ENCODE data around the gene TXNL4A. TPM values are rescaled to one million over a fixed set of nuclear protein-coding genes. Genes with fewer than 3 reads are reported as not detected.
"Not testable (repeated sequence)": the region's sequence is repeated elsewhere in the genome, so short reads cannot be mapped to it uniquely, and the experiment has no call there.

Gene TXNL4A
- total RNA-seq, 4 donors from 2014 or later: 14.0 to 44.5 (median 19.4) TPM

- no peaks in the 10 kb centered on the region for H3K36me3 ChIP-seq
- DNase-seq: no peak
- peaks cover 0 to 6% (median 0%) of the 10 kb centered on the region in 4 donors for H3K9me3 ChIP-seq
- H3K27ac ChIP-seq: no peak overlapping the region
- TF ChIP-seq CTCF (IDR thresholded peaks at IDR 0.05) (no peak), POLR2A (IDR thresholded peaks at IDR 0.05) (no peak)
- no peaks in the 10 kb centered on the region for H3K4me1 ChIP-seq
- no peak overlapping the region for H3K4me3 ChIP-seq
- H3K27me3 ChIP-seq: no peaks in the 10 kb centered on the region
These were observed 24.4 kb upstream of the TXNL4A start for GRCh38 chr18:80012714-80013113.

GRCh38 chr18:80011496-80012137 lies 23.3 kb upstream of the TXNL4A start:
- DNase-seq, H3K36me3 ChIP-seq, H3K9me3 ChIP-seq, H3K4me3 ChIP-seq, H3K27me3 ChIP-seq, H3K4me1 ChIP-seq, H3K27ac ChIP-seq: not testable (repeated sequence)

GRCh38 chr18:80010551-80010906 lies 22.2 kb upstream of the TXNL4A start:
- DNase-seq: no peak
- Histone ChIP-seq H3K27me3 (no peaks in the 10 kb centered on the region), H3K9me3 (peaks cover 0 to 6% (median 0%) of the 10 kb centered on the region in 4 donors), H3K4me1 (no peaks in the 10 kb centered on the region), H3K27ac (peak overlapping the region in 1 of 4 donors; percentile 61), H3K36me3 (no peaks in the 10 kb centered on the region), H3K4me3 (no peak overlapping the region)
- TF ChIP-seq CTCF (IDR thresholded peaks at IDR 0.05) (no peak), POLR2A (IDR thresholded peaks at IDR 0.05) (no peak)

GRCh38 chr18:80009661-80010550 lies 21.5 kb upstream of the TXNL4A start:
- no peak overlapping the region for H3K4me3 ChIP-seq
- H3K27ac ChIP-seq: peak overlapping the region in 1 of 4 donors; percentile 61
- no peak for DNase-seq
- H3K27me3 ChIP-seq: no peaks in the 10 kb centered on the region
- no peaks in the 10 kb centered on the region for H3K4me1 ChIP-seq
- peaks cover 0 to 6% (median 0%) of the 10 kb centered on the region in 4 donors for H3K9me3 ChIP-seq
- TF ChIP-seq POLR2A (IDR thresholded peaks at IDR 0.05) (no peak), CTCF (IDR thresholded peaks at IDR 0.05) (no peak)
- no peaks in the 10 kb centered on the region for H3K36me3 ChIP-seq

GRCh38 chr18:80006724-80007123 lies 18.4 kb upstream of the TXNL4A start:
- H3K9me3 ChIP-seq: peaks cover 0 to 2% (median 0%) of the 10 kb centered on the region in 4 donors
- H3K27me3 ChIP-seq: no peaks in the 10 kb centered on the region
- TF ChIP-seq CTCF (IDR thresholded peaks at IDR 0.05) (no peak), POLR2A (IDR thresholded peaks at IDR 0.05) (no peak)
- no peak for DNase-seq
- no peaks in the 10 kb centered on the region for H3K36me3 ChIP-seq
- H3K4me3 ChIP-seq: no peak overlapping the region
- H3K27ac ChIP-seq: no peak overlapping the region
- H3K4me1 ChIP-seq: no peaks in the 10 kb centered on the region
